LNCaP clone FGC (cell line): ENCODE measurements around the gene LSM8.

Experiments
- DNase-seq: peaks from one replicate; pipeline ENCODE4 v3.0.0-alpha.2; 2011; ENCODE audit warnings: low read depth
- H3K4me3 ChIP-seq: 2 replicates; pipeline ENCODE4 v1.5.1; 2011; ENCODE audit warnings: mild to moderate bottlenecking, low read depth, low read length, control low read depth
- CTCF ChIP-seq: IDR thresholded peaks from 2 replicates; pipeline ENCODE4 v1.5.1; 2012; ENCODE audit warnings: mild to moderate bottlenecking; ENCODE audit not compliant: control insufficient read depth, insufficient read depth; ENCODE audit errors: extremely low read depth

The LSM8 gene

GRCh38 chr7:118182593-118183427, 1.2 kb upstream of the LSM8 start:
- TF ChIP-seq CTCF: no peak
- DNase-seq: no peak
- H3K4me3 ChIP-seq: peak overlapping the region; percentile 85

- H3K4me3 ChIP-seq: peak overlapping the region; percentile 85
- no peak for TF ChIP-seq CTCF
- DNase-seq: no peak
Observed at GRCh38 chr7:118183428-118183785, 557 bp upstream of the LSM8 start.

GRCh38 chr7:118184565-118184940, 589 bp downstream of the LSM8 start:
- no peak for TF ChIP-seq CTCF
- DNase-seq: no peak
- peak overlapping the region; percentile 85 for H3K4me3 ChIP-seq

- no peak for DNase-seq
- peak overlapping the region; percentile 85 for H3K4me3 ChIP-seq
- TF ChIP-seq CTCF: no peak
Observed at GRCh38 chr7:118185163-118185860, 1.3 kb downstream of the LSM8 start.

GRCh38 chr7:118186501-118186900, 2.5 kb downstream of the LSM8 start:
- H3K4me3 ChIP-seq: no peak overlapping the region
- TF ChIP-seq CTCF: no peak
- DNase-seq: no peak

GRCh38 chr7:118194571-118194970, 10.6 kb downstream of the LSM8 start:
- H3K4me3 ChIP-seq: no peak overlapping the region
- DNase-seq: no peak
- no peak for TF ChIP-seq CTCF
